Neural cell (in vitro differentiated cells): ENCODE measurements around the gene PLBD1.

Experiments used
- CTCF ChIP-seq: fragments of 450-650 bp; IDR thresholded peaks from 2 replicates; pipeline ENCODE4 v1.5.1; 2014; ENCODE audit warnings: antibody characterized with exemption, mild to moderate bottlenecking, moderate library complexity; ENCODE audit not compliant: poor library complexity, severe bottlenecking
- RAD21 ChIP-seq: fragments of 450-650 bp; conservative IDR thresholded peaks from 2 replicates; pipeline ENCODE4 v1.6.1; 2014; ENCODE audit warnings: antibody characterized with exemption, mild to moderate bottlenecking, moderate library complexity
- REST ChIP-seq: IDR thresholded peaks from 2 replicates; pipeline ENCODE4 v1.6.1; 2012; ENCODE audit warnings: borderline replicate concordance

- no peak for TF ChIP-seq REST
- no peak for TF ChIP-seq RAD21
- TF ChIP-seq CTCF, result no peak
These were observed 5.4 kb downstream of the PLBD1 start for GRCh38 chr12:14562279-14562678.
